T1000 (cell line): Measurements from ENCODE around the gene FANCF.

ENCODE experiments used
- DNase-seq: peaks from one replicate; lab custom pipeline; 2025; ENCODE audit warnings: mixed read lengths; lab: John Stamatoyannopoulos, UW

FANCF gene

GRCh38 chr11:22626573-22627239 is 1.1 kb upstream of the FANCF start:
- no peak for DNase-seq

GRCh38 chr11:22624742-22625447 is 728 bp downstream of the FANCF start:
- DNase-seq: no peak

GRCh38 chr11:22617868-22618267 is 7.8 kb downstream of the FANCF start:
- no peak for DNase-seq

- no peak for DNase-seq
Measured at GRCh38 chr11:22603933-22604332, 21.7 kb downstream of the FANCF start.

- no peak for DNase-seq
Measured at GRCh38 chr11:22602504-22602903, 23.1 kb downstream of the FANCF start.

- no peak for DNase-seq
Measured at GRCh38 chr11:22599458-22599857, 26.2 kb downstream of the FANCF start.

- no peak for DNase-seq
Measured at GRCh38 chr11:22597062-22597461, 28.6 kb downstream of the FANCF start.

GRCh38 chr11:22584976-22585375 is 40.6 kb downstream of the FANCF start:
- no peak for DNase-seq

GRCh38 chr11:22583963-22584492 is 41.6 kb downstream of the FANCF start:
- no peak for DNase-seq

GRCh38 chr11:22582151-22582410 is 43.5 kb downstream of the FANCF start:
- no peak for DNase-seq

- DNase-seq: no peak
Measured at GRCh38 chr11:22581354-22582150, 44.1 kb downstream of the FANCF start.

GRCh38 chr11:22577854-22578253 is 47.8 kb downstream of the FANCF start:
- no peak for DNase-seq
